H1 (cell line): ENCODE data around the gene UBE2H. TPM values are rescaled to one million over a fixed set of nuclear protein-coding genes. Genes with fewer than 3 reads are reported as not detected.

ENCODE experiments used
- CTCF ChIA-PET: fragments of 300-600 bp; sonication (Branson Sonifier 250); formaldehyde crosslinking; loops from one replicate; lab custom pipeline; 2021; ENCODE audit not compliant: partially characterized antibody; lab: Charles Lee
- POLR2A ChIA-PET: fragments of 300-600 bp; sonication (Branson Sonifier 250); formaldehyde crosslinking; loops from one replicate; lab custom pipeline; 2021; ENCODE audit warnings: inconsistent platforms; ENCODE audit not compliant: partially characterized antibody; lab: Charles Lee
- DNase-seq, 2 experiments: peaks; one replicate each; pipeline versions ENCODE4 v3.0.0 to v3.0.0-alpha.2; 2010 to 2022; ENCODE audit warnings: low spot score in 2 of 2, low read depth in 1 of 2, mixed read lengths in 1 of 2
- FAIRE-seq: peaks from 2 replicates; lab custom pipeline; 2011; peaks lifted over from hg19 to GRCh38; lab: Jason Lieb, UNC
- H2AFZ ChIP-seq: 2 replicates; pipeline ENCODE4 v1.8.1; 2012; ENCODE audit warnings: low read length, inconsistent platforms
- H2AK5ac ChIP-seq: 2 replicates; pipeline ENCODE4 v1.6.1; 2013; ENCODE audit warnings: low read depth, low read length
- H2BK120ac ChIP-seq: replicated peaks from 2 replicates; pipeline ENCODE3; 2013; ENCODE audit warnings: low read depth, low read length, inconsistent platforms
- H2BK12ac ChIP-seq: 2 replicates; pipeline ENCODE4 v1.6.1; 2013; ENCODE audit warnings: low read depth, low read length
- H2BK15ac ChIP-seq: 2 replicates; pipeline ENCODE4 v1.6.1; 2013; ENCODE audit warnings: low read length
- H2BK20ac ChIP-seq: 2 replicates; pipeline ENCODE4 v1.6.1; 2013; ENCODE audit warnings: low read length
- H2BK5ac ChIP-seq: 2 replicates; pipeline ENCODE4 v1.6.1; 2013; ENCODE audit warnings: low read depth, low read length
- H3K14ac ChIP-seq: 2 replicates; pipeline ENCODE4 v1.6.1; 2013; ENCODE audit warnings: inconsistent platforms; ENCODE audit not compliant: insufficient read length
- H3K18ac ChIP-seq: 2 replicates; pipeline ENCODE4 v1.6.1; 2013; ENCODE audit warnings: low read length; ENCODE audit errors: extremely low read depth
- H3K23ac ChIP-seq: 2 replicates; pipeline ENCODE4 v1.6.1; 2013; ENCODE audit warnings: inconsistent platforms; ENCODE audit not compliant: insufficient read length
- H3K23me2 ChIP-seq: 2 replicates; pipeline ENCODE4 v1.6.1; 2013; ENCODE audit warnings: low read depth, low read length
- H3K27ac ChIP-seq: 2 replicates; pipeline ENCODE4 v1.6.1; 2011; ENCODE audit warnings: low read depth, low read length, inconsistent platforms
- H3K27me3 ChIP-seq, 4 experiments: replicated peaks in 1 of 4; 1 replicate in 1 of 4; 2 replicates in 3 of 4; pipeline versions ENCODE4 v1.6.1 to v1.8.1; 2011 to 2013; ENCODE audit warnings: low read length in 3 of 4, mild to moderate bottlenecking in 3 of 4, inconsistent platforms in 2 of 4, mixed read lengths in 2 of 4, moderate library complexity in 1 of 4; ENCODE audit not compliant: control insufficient read depth in 3 of 4, insufficient read depth in 3 of 4; ENCODE audit errors: extremely low read depth in 1 of 4
- H3K36me3 ChIP-seq, 4 experiments: 2 replicates each; pipeline versions ENCODE4 v1.6.1 to v1.8.1; 2011 to 2013; ENCODE audit warnings: mild to moderate bottlenecking in 4 of 4, low read length in 3 of 4, moderate library complexity in 2 of 4, control low read depth in 1 of 4, inconsistent platforms in 1 of 4; ENCODE audit not compliant: insufficient read depth in 4 of 4, control insufficient read depth in 2 of 4
- H3K4ac ChIP-seq: replicated peaks from 2 replicates; pipeline ENCODE3; 2013; ENCODE audit warnings: low read length, low read depth, mixed read lengths, inconsistent platforms; ENCODE audit not compliant: insufficient read length
- H3K4me1 ChIP-seq, 4 experiments: replicated peaks in 1 of 4; 1 replicate in 1 of 4; 2 replicates in 3 of 4; pipeline versions ENCODE4 v1.6.1 to v1.8.1; 2011 to 2013; ENCODE audit warnings: low read length in 3 of 4, inconsistent platforms in 2 of 4, mixed read lengths in 1 of 4; ENCODE audit not compliant: insufficient read depth in 4 of 4, control insufficient read depth in 3 of 4
- H3K4me2 ChIP-seq, 2 experiments: 2 replicates each; pipeline versions ENCODE4 v1.6.1 to v1.8.1; 2011 to 2013; ENCODE audit warnings: low read depth in 2 of 2, low read length in 2 of 2, control low read depth in 1 of 2, inconsistent platforms in 1 of 2, mild to moderate bottlenecking in 1 of 2; ENCODE audit not compliant: insufficient read depth in 1 of 2
- H3K4me3 ChIP-seq, 4 experiments: fragments of 200-600, 300-600 bp in 1 of 4; sonication (generic), shearing (Covaris generic), sonication (Bioruptor Twin) in 1 of 4; 2 replicates each; pipeline versions ENCODE4 v1.5.1 to v1.8.1; 2011 to 2016; ENCODE audit warnings: low read length in 4 of 4, low read depth in 3 of 4, control low read depth in 2 of 4, inconsistent platforms in 2 of 4, mild to moderate bottlenecking in 2 of 4, mixed read lengths in 1 of 4, moderate library complexity in 1 of 4; ENCODE audit not compliant: insufficient read depth in 2 of 4; ENCODE audit errors: extremely low read depth in 1 of 4
- H3K56ac ChIP-seq: replicated peaks from 2 replicates; pipeline ENCODE3; 2013; ENCODE audit warnings: low read depth, mild to moderate bottlenecking, mixed read lengths, low read length, inconsistent platforms; ENCODE audit not compliant: insufficient read length
- H3K79me1 ChIP-seq: 2 replicates; pipeline ENCODE4 v1.6.1; 2013; ENCODE audit warnings: low read depth, low read length, control low read depth
- H3K79me2 ChIP-seq, 2 experiments: 2 replicates each; pipeline versions ENCODE4 v1.6.1 to v1.8.1; 2012 to 2013; ENCODE audit warnings: low read length in 2 of 2, mild to moderate bottlenecking in 2 of 2, inconsistent platforms in 1 of 2; ENCODE audit not compliant: insufficient read depth in 2 of 2, control insufficient read depth in 1 of 2
- H3K9ac ChIP-seq, 4 experiments: replicated peaks in 1 of 4; 1 replicate in 1 of 4; 2 replicates in 3 of 4; pipeline versions ENCODE4 v1.6.1 to v1.8.1; 2011 to 2013; ENCODE audit warnings: low read depth in 3 of 4, low read length in 3 of 4, control low read depth in 2 of 4, mild to moderate bottlenecking in 2 of 4, moderate library complexity in 2 of 4, inconsistent platforms in 1 of 4; ENCODE audit errors: extremely low read depth in 1 of 4
- H3K9me3 ChIP-seq, 2 experiments: 2 replicates each; pipeline versions ENCODE4 v1.6.1 to v1.8.1; 2012 to 2013; ENCODE audit warnings: mild to moderate bottlenecking in 2 of 2, moderate library complexity in 2 of 2, control low read depth in 1 of 2, inconsistent platforms in 1 of 2, low read depth in 1 of 2, low read length in 1 of 2, mixed read lengths in 1 of 2; ENCODE audit not compliant: insufficient read depth in 2 of 2
- H4K20me1 ChIP-seq, 2 experiments: replicated peaks in 1 of 2; 2 replicates each; pipeline versions ENCODE3 to v1.8.1; 2011 to 2013; ENCODE audit warnings: inconsistent platforms in 2 of 2, low read length in 2 of 2, mild to moderate bottlenecking in 1 of 2; ENCODE audit not compliant: insufficient read depth in 2 of 2, control insufficient read depth in 1 of 2
- H4K5ac ChIP-seq: 2 replicates; pipeline ENCODE4 v1.6.1; 2013; ENCODE audit warnings: low read length, low read depth, mixed read lengths, inconsistent platforms; ENCODE audit not compliant: insufficient read length
- H4K8ac ChIP-seq: 2 replicates; pipeline ENCODE4 v1.8.0; 2013; ENCODE audit warnings: mild to moderate bottlenecking, moderate library complexity, low read length, inconsistent platforms; ENCODE audit not compliant: insufficient read depth; ENCODE audit errors: extremely low read depth
- H4K91ac ChIP-seq: replicated peaks from 2 replicates; pipeline ENCODE3; 2013; ENCODE audit warnings: low read length, mixed read lengths, inconsistent platforms; ENCODE audit not compliant: insufficient read length
- NANOG ChIP-seq: IDR thresholded peaks from 2 replicates; pipeline ENCODE4 v1.6.1; 2011; ENCODE audit warnings: low read length, low read depth, mild to moderate bottlenecking, inconsistent platforms; ENCODE audit not compliant: insufficient read depth, poor library complexity, severe bottlenecking
- WGBS, 2 experiments: shearing (Covaris generic) in 1 of 2; methylation state at CpG; one replicate each; pipeline versions ENCODE4 v1.1.6 to v1.1.7; 2013 to 2015; ENCODE audit warnings: low lambda C conversion rate in 2 of 2, mixed read lengths in 2 of 2, inconsistent platforms in 1 of 2, low coverage in 1 of 2, missing lambda C conversion rate in 1 of 2; ENCODE audit not compliant: insufficient replicate concordance in 2 of 2, insufficient coverage in 1 of 2, insufficient read length in 1 of 2; ENCODE audit errors: extremely low coverage in 1 of 2, missing lambda C conversion rate in 1 of 2; 5-methylcytosine and 5-hydroxymethylcytosine counted together
- polyA plus RNA-seq, 7 experiments: library from polyadenylated mRNA; depleted of rRNA in 3 of 7; stranded (reverse) in 5 of 7; unstranded in 2 of 7; fragments of >200 nt in 5 of 7; fragments of 200-250 nt in 2 of 7; gene quantifications; 1 replicate in 5 of 7; 2 replicates in 1 of 7; 4 replicates in 1 of 7; pipeline versions ENCODE4 v1.2.1 to v1.2.3, GENCODE V29; 2011 to 2013; ENCODE audit warnings: missing spikeins in 2 of 7, mixed read lengths in 2 of 7
- total RNA-seq: library from RNA; stranded (reverse); fragmentation: NEBNext Ultra II Directional; extraction: Animal tissue kit (Norgen Biotek cat#: 25700); gene quantifications from 2 replicates; pipeline ENCODE4 v1.2.1, GENCODE V29; 2021

The UBE2H gene
- total and polyA plus RNA-seq, 2 of the 8 experiments (the other 6 are each of a cell fraction or from before 2014, with no cell fraction given), result 30.6 to 62.2 TPM

DNA sequence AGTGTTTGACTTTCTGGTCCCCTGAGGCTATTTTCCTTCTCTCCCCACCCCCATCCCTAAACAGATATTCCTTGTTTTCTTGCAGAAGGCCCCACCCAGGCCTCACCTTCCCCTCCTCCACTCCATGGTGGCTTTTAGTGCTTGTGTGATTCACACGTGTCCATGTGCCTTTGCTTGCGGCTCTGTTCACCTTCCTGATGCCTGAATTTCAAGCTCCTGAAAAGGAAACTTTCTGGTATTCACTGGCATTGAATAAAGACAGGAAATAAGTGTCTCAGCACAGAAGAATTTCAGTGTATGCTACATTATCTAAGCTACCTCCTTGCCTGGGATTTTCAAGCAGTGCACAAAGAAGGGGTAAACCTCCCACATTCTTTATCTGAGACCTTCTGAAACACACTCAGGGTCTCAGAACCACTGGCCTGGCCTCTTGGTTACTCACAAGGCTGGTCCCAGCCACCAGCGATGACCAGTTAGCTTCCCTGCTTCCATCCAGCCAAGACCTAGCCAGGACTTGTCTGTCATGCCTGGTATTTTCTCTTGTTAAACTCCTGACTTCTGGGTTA lies 17.2 kb upstream of the UBE2H start:
- Histone ChIP-seq H3K23me2 (no peaks in the 10 kb centered on the region), H2BK5ac (no peak overlapping the region), H3K18ac (no peak overlapping the region), H2AK5ac (no peak overlapping the region), H2AFZ (0 out of 2 replicates have a peak overlapping the region, but pooled peaks have one; percentile 35), H2BK12ac (no peak overlapping the region), H3K23ac (no peak overlapping the region), H3K36me3 (no peaks in the 10 kb centered on the region), H3K4me1 (no peaks in the 10 kb centered on the region), H3K27me3 (no peaks in the 10 kb centered on the region), H4K5ac (no peak overlapping the region), H4K20me1 (no peaks in the 10 kb centered on the region), H3K4me3 (no peak overlapping the region), H3K4me2 (no peak overlapping the region), H2BK20ac (0 out of 2 replicates have a peak overlapping the region, but pooled peaks have one; percentile 34), H3K27ac (no peak overlapping the region), H2BK120ac (no peak overlapping the region), H4K91ac (peak overlapping the region; percentile 34), H3K14ac (no peak overlapping the region), H3K9me3 (no peaks in the 10 kb centered on the region), H3K79me2 (no peaks in the 10 kb centered on the region), H3K9ac (no peak overlapping the region), H3K4ac (peak overlapping the region; percentile 12), H4K8ac (no peak overlapping the region), H2BK15ac (no peak overlapping the region), H3K56ac (no peak overlapping the region), H3K79me1 (no peaks in the 10 kb centered on the region)
- POLR2A ChIA-PET, result interaction anchor here (0.7 to 1.1 kb wide), 3 partner anchors 18 to 283 kb away, joined by 3 read pairs; no protein-coding TSS in a partner anchor
- TF ChIP-seq NANOG, result no peak
- CTCF ChIA-PET, result interaction anchor here (1.0 to 2.2 kb wide), 3 partner anchors 10 to 30 kb away, joined by 3 to 5 read pairs (median 4); no protein-coding TSS in a partner anchor
- DNase-seq (peak in 1 of 2 experiments; percentile 68), FAIRE-seq (no peak)
- WGBS, 2 experiments, result 87% methylated on average over 3 of the region's 3 CpGs; no CpG with 5 or more reads in 1 of the 2 experiments
